A549 treated with ZK216348 at 1 μM for 4 hours (cell line): Measurements from ENCODE around the gene ETV4. TPM values are rescaled to one million over a fixed set of nuclear protein-coding genes. Genes with fewer than 3 reads are reported as not detected.

ENCODE experiments used
- total RNA-seq: library from RNA; stranded (reverse); fragments of 200-300 nt; extraction: Qiagen RNA extraction; gene quantifications from 5 replicates; pipeline ENCODE4 v1.2.3, GENCODE V29; 2022; ENCODE audit warnings: low read depth

Gene ETV4
- 44.1 to 52.6 TPM (median 50.8 TPM) in 5 replicates for total RNA-seq

DNA sequence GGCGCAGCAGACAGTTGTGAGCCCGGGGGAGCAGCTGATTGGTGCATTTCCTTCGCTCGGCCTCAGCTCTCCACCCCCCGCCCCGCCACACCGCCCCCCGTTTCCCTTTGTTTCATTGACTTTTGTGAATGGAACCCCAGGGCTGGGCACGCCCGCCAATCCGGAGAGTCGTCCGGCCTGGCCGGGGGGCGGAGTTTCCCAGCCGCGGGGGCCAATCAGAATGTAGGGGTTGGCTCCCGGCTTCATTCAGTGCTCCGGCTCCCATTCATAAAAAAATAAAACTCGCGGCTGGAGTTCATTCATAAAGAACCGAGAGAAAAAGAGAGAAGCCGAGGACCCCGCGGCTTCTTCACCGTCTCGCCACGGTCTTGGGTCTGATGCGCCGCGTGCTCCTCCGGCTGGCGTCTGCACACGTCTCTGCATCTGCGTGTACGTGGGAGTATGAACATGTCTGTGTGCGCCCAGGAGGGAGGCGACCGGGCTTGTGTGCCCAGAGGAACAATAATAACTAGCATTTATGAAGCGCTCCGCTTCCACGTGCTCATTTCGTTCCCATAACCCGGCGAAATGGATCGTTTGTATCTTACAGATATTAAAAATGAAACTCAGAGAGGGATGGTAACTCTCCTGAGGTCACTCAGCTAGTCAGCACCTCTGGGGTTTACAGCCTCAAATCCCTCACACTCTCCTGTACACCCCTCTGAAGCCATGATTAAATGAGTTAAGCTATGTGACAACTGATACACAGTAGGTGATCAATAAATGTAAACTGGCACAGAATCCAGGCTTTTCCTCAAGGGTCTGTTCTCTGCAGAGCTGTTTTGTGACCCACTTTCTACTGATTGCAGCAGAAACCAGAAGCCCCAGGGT is at the start of gene ETV4:
ETV4 (minus strand) TSS at position 22 of the 870 bp plus-strand sequence. CDS start 723 bp downstream, outside the sequence.

DNA sequence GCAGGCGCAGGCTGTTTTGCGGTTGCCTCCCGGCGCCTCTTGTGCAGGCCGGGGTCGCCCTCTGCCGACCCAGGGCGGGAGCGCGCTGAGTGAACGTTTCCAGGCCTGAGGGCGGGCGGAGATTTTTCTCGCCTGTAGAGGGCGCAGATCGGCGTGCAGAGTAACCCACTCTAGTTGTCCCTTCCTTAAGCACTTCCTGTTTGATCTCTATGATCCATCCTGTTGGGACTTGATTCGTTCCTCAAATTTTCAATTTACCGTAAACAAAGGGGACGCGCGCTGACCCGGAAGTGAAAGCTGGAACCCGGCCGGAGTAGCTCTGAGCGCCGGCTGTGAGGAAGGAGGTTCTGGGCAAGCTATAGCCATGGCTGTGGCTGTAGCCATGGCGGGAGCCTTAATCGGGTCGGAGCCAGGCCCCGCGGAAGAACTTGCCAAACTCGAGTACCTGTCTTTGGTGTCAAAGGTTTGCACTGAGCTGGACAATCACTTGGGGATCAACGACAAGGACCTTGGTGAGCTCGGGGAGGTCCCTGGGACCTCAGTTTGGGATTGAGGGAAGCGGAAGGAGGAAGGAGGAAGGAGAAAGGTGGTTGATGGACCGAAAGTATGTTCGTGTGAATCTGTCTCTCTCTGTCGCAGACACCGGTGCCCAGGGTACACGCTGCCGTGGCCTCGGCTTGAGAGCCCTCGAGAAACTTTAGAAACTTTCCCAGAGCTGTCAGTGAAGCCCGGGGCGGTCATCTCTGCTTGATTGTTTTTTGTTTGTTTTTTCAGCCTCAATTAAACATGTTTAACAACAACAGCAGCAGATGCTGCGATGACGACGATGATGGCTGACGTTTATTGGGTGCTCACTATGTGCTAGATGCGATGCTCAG is 62.2 kb downstream of the ETV4 start, which contains the start of gene DHX8:
DHX8 (plus strand) TSS at position 302 of the 878 bp plus-strand sequence; CDS start at position 365, 63 bp downstream.

Other genes starting within 250 kb of the ETV4 start
- 15.4 to 28.0 TPM (median 23.1 TPM) in 5 replicates for gene ARL4D, start 147.3 kb downstream of the ETV4 start, total RNA-seq
- gene DHX8, start 62.4 kb downstream of the ETV4 start, total RNA-seq, result 38.7 to 46.6 TPM (median 42.8 TPM) in 5 replicates
- gene MEOX1, start 115.6 kb upstream of the ETV4 start, total RNA-seq, result not detected in 5 replicates
- not detected in 5 replicates for gene SOST, start 212.5 kb upstream of the ETV4 start, total RNA-seq
- 57.5 to 67.7 TPM (median 63.4 TPM) in 5 replicates for gene DUSP3, start 232.6 kb upstream of the ETV4 start, total RNA-seq
- not detected in 5 replicates for gene CFAP97D1, start 234.1 kb upstream of the ETV4 start, total RNA-seq